NT2/D1 (cell line): ENCODE data around the gene FAM98C.

ENCODE experiments used
- SUZ12 ChIP-seq: IDR thresholded peaks from 2 replicates; pipeline ENCODE4 v1.6.1; 2011; ENCODE audit not compliant: insufficient read length, insufficient read depth; ENCODE audit errors: extremely low read depth
- YY1 ChIP-seq: IDR thresholded peaks from 2 replicates; pipeline ENCODE4 v1.6.1; 2011; ENCODE audit not compliant: insufficient read length, insufficient read depth

GRCh38 chr19:38394488-38394887 lies 8.4 kb upstream of the FAM98C start:
- TF ChIP-seq YY1 (no peak), SUZ12 (no peak)
